ENCODE data around the gene TMEM94.

TMEM94 gene

GRCh38 chr17:75530837-75531720, 74.6 kb downstream of the TMEM94 start:
- no peak for DNase-seq

GRCh38 chr17:75531721-75532072, 75.3 kb downstream of the TMEM94 start:
- DNase-seq, result no peak

- DNase-seq, result no peak
Measured at GRCh38 chr17:75535119-75535537, 78.7 kb downstream of the TMEM94 start.

GRCh38 chr17:75535871-75536270, 79.4 kb downstream of the TMEM94 start:
- no peak for DNase-seq

- DNase-seq, result no peak
Measured at GRCh38 chr17:75536366-75536765, 79.9 kb downstream of the TMEM94 start.

GRCh38 chr17:75539967-75540729, 83.7 kb downstream of the TMEM94 start:
- DNase-seq, result no peak

- no peak for DNase-seq
Measured at GRCh38 chr17:75540923-75541503, 84.6 kb downstream of the TMEM94 start.

GRCh38 chr17:75542229-75542628, 85.8 kb downstream of the TMEM94 start:
- no peak for DNase-seq

- no peak for DNase-seq
Measured at GRCh38 chr17:75542728-75543336, 86.4 kb downstream of the TMEM94 start.

- DNase-seq, result no peak
Measured at GRCh38 chr17:75544250-75544649, 87.8 kb downstream of the TMEM94 start.

GRCh38 chr17:75546181-75546580, 89.7 kb downstream of the TMEM94 start:
- no peak for DNase-seq

- no peak for DNase-seq
Measured at GRCh38 chr17:75547091-75547490, 90.7 kb downstream of the TMEM94 start.

- DNase-seq, result no peak
Measured at GRCh38 chr17:75548813-75549212, 92.4 kb downstream of the TMEM94 start.

Data from NCI-H526 treated with DMSO at 0.1 percent for 48 hours (cell line).